ENCODE data around the gene PFDN1. TPM values are rescaled to one million over a fixed set of nuclear protein-coding genes. Genes with fewer than 3 reads are reported as not detected.
A peak's percentile ranks its signal among the peaks of the same experiment; 100 is the strongest.

Gene PFDN1
- polyA plus RNA-seq, 1 donor (not counting 4 experiments of a cell fraction or from before 2014, with no cell fraction given), result 79.0 TPM

GRCh38 chr5:140301136-140301535 lies 1.8 kb downstream of the PFDN1 start:
- no peak for TF ChIP-seq CTCF (optimal IDR thresholded peaks at IDR 0.05 in 1 of 3, IDR thresholded peaks at IDR 0.05 in 1 of 3, conservative IDR thresholded peaks at IDR 0.05 in 1 of 3; ENCODE audit: extremely low read depth in 1 of 3, insufficient read depth in 2 of 3, low read length in 3 of 3)
- no peak for TF ChIP-seq EZH2 (IDR thresholded peaks at IDR 0.05; ENCODE audit: low read length)
- no peak for FAIRE-seq
- peak overlapping the region; percentile 97 for H3K4me2 ChIP-seq (ENCODE audit: control insufficient read depth, extremely low read depth, insufficient read depth, low read depth, low read length)
- no peak overlapping the region for H3K27ac ChIP-seq (ENCODE audit: control insufficient read depth, insufficient read depth, low read length)
- no peaks in the 10 kb centered on the region for H3K27me3 ChIP-seq (ENCODE audit: control insufficient read depth, extremely low read depth, insufficient read depth, low read length)
- H2AFZ ChIP-seq (ENCODE audit: control insufficient read depth, low read length), result no peak overlapping the region
- H3K9me1 ChIP-seq (ENCODE audit: control insufficient read depth, extremely low read depth, insufficient read depth, low read length), result no peaks in the 10 kb centered on the region
- no peak for DNase-seq (ENCODE audit: low read depth, low spot score)
- no peaks in the 10 kb centered on the region for H4K20me1 ChIP-seq (ENCODE audit: control insufficient read depth, extremely low read depth, insufficient read depth, low read length)
- dilution Hi-C loops (cut with MboI; ENCODE audit: extremely low pct_ligation_motif_present, low sequenced_read_pairs), result no loop called here
- H3K9me3 ChIP-seq (ENCODE audit: control insufficient read depth, low read depth, low read length), result no peaks in the 10 kb centered on the region
- H3K79me2 ChIP-seq (ENCODE audit: control insufficient read depth, insufficient read depth, low read length), result peaks cover 50% of the 10 kb centered on the region
- H3K36me3 ChIP-seq (ENCODE audit: control insufficient read depth in 2 of 2, extremely low read depth in 1 of 2, insufficient read depth in 2 of 2, low read length in 2 of 2), result peaks cover 2 to 13% of the 10 kb centered on the region in 2 experiments
- no peak overlapping the region for H3K9ac ChIP-seq (ENCODE audit: control insufficient read depth, extremely low read depth, insufficient read depth, low read length)
- H3K4me3 ChIP-seq (ENCODE audit: control insufficient read depth in 2 of 3, extremely low read depth in 1 of 3, insufficient read depth in 2 of 3, low read depth in 1 of 3, low read length in 3 of 3), result no peak overlapping the region
- H3K4me1 ChIP-seq (ENCODE audit: control insufficient read depth, extremely low read depth, insufficient read depth, low read length), result peaks cover 37% of the 10 kb centered on the region

- no peaks in the 10 kb centered on the region for H3K9me1 ChIP-seq (ENCODE audit: control insufficient read depth, extremely low read depth, insufficient read depth, low read length)
- peak overlapping the region; percentile 34 for H3K27ac ChIP-seq (ENCODE audit: control insufficient read depth, insufficient read depth, low read length)
- H3K9me3 ChIP-seq (ENCODE audit: control insufficient read depth, low read depth, low read length), result no peaks in the 10 kb centered on the region
- DNase-seq (ENCODE audit: low read depth, low spot score) (no peak), FAIRE-seq (no peak)
- peaks cover 2 to 13% of the 10 kb centered on the region in 2 experiments for H3K36me3 ChIP-seq (ENCODE audit: control insufficient read depth in 2 of 2, extremely low read depth in 1 of 2, insufficient read depth in 2 of 2, low read length in 2 of 2)
- dilution Hi-C loops (cut with MboI; ENCODE audit: extremely low pct_ligation_motif_present, low sequenced_read_pairs), result no loop called here
- H3K4me3 ChIP-seq (ENCODE audit: control insufficient read depth in 2 of 3, extremely low read depth in 1 of 3, insufficient read depth in 2 of 3, low read depth in 1 of 3, low read length in 3 of 3), result no peak overlapping the region
- no peak overlapping the region for H3K4me2 ChIP-seq (ENCODE audit: control insufficient read depth, extremely low read depth, insufficient read depth, low read depth, low read length)
- no peak for TF ChIP-seq EZH2 (IDR thresholded peaks at IDR 0.05; ENCODE audit: low read length)
- TF ChIP-seq CTCF (optimal IDR thresholded peaks at IDR 0.05 in 1 of 3, IDR thresholded peaks at IDR 0.05 in 1 of 3, conservative IDR thresholded peaks at IDR 0.05 in 1 of 3; ENCODE audit: extremely low read depth in 1 of 3, insufficient read depth in 2 of 3, low read length in 3 of 3), result no peak
- peaks cover 44% of the 10 kb centered on the region for H3K4me1 ChIP-seq (ENCODE audit: control insufficient read depth, extremely low read depth, insufficient read depth, low read length)
- peaks cover 62% of the 10 kb centered on the region for H3K79me2 ChIP-seq (ENCODE audit: control insufficient read depth, insufficient read depth, low read length)
- no peaks in the 10 kb centered on the region for H3K27me3 ChIP-seq (ENCODE audit: control insufficient read depth, extremely low read depth, insufficient read depth, low read length)
- H3K9ac ChIP-seq (ENCODE audit: control insufficient read depth, extremely low read depth, insufficient read depth, low read length), result no peak overlapping the region
- H4K20me1 ChIP-seq (ENCODE audit: control insufficient read depth, extremely low read depth, insufficient read depth, low read length), result peaks cover 3% of the 10 kb centered on the region
- H2AFZ ChIP-seq (ENCODE audit: control insufficient read depth, low read length), result no peak overlapping the region
These were observed 3.8 kb downstream of the PFDN1 start for GRCh38 chr5:140299056-140299455.

Measured in keratinocyte (primary cell).